Measurements from ENCODE around the gene NAALADL1.

NAALADL1 gene

GRCh38 chr11:65083134-65083833 is 24.9 kb upstream of the NAALADL1 start:
- no peak for DNase-seq (ENCODE audit: low spot score)

GRCh38 chr11:65078786-65079342 is 20.5 kb upstream of the NAALADL1 start:
- no peak for DNase-seq (ENCODE audit: low spot score)

- no peak for DNase-seq (ENCODE audit: low spot score)
Observed at GRCh38 chr11:65078151-65078550, 19.8 kb upstream of the NAALADL1 start.

GRCh38 chr11:65077451-65077850 is 19.1 kb upstream of the NAALADL1 start:
- DNase-seq (ENCODE audit: low spot score): no peak

- no peak for DNase-seq (ENCODE audit: low spot score)
Observed at GRCh38 chr11:65072631-65072966, 14.2 kb upstream of the NAALADL1 start.

GRCh38 chr11:65071907-65072630 is 13.7 kb upstream of the NAALADL1 start:
- DNase-seq (ENCODE audit: low spot score): no peak

- no peak for DNase-seq (ENCODE audit: low spot score)
Observed at GRCh38 chr11:65069217-65069616, 10.9 kb upstream of the NAALADL1 start.

- DNase-seq (ENCODE audit: low spot score): no peak
Observed at GRCh38 chr11:65067446-65067845, 9.1 kb upstream of the NAALADL1 start.

- no peak for DNase-seq (ENCODE audit: low spot score)
Observed at GRCh38 chr11:65066805-65067291, 8.5 kb upstream of the NAALADL1 start.

GRCh38 chr11:65066315-65066714 is 8.0 kb upstream of the NAALADL1 start:
- no peak for DNase-seq (ENCODE audit: low spot score)

GRCh38 chr11:65065851-65066250 is 7.5 kb upstream of the NAALADL1 start:
- no peak for DNase-seq (ENCODE audit: low spot score)

- no peak for DNase-seq (ENCODE audit: low spot score)
Observed at GRCh38 chr11:65064847-65065240, 6.5 kb upstream of the NAALADL1 start.

GRCh38 chr11:65063532-65063931 is 5.2 kb upstream of the NAALADL1 start:
- no peak for DNase-seq (ENCODE audit: low spot score)

- no peak for DNase-seq (ENCODE audit: low spot score)
Observed at GRCh38 chr11:65060913-65061408, 2.6 kb upstream of the NAALADL1 start.

GRCh38 chr11:65059959-65060824 is 1.8 kb upstream of the NAALADL1 start:
- no peak for DNase-seq (ENCODE audit: low spot score)

- no peak for DNase-seq (ENCODE audit: low spot score)
Observed at GRCh38 chr11:65059523-65059922, 1.2 kb upstream of the NAALADL1 start.

GRCh38 chr11:65058012-65058411 is 341 bp downstream of the NAALADL1 start:
- no peak for DNase-seq (ENCODE audit: low spot score)

GRCh38 chr11:65057526-65057925 is 827 bp downstream of the NAALADL1 start:
- no peak for DNase-seq (ENCODE audit: low spot score)

- DNase-seq (ENCODE audit: low spot score): no peak
Observed at GRCh38 chr11:65056999-65057398, 1.4 kb downstream of the NAALADL1 start.

GRCh38 chr11:65055538-65055937 is 2.8 kb downstream of the NAALADL1 start:
- DNase-seq (ENCODE audit: low spot score): no peak

GRCh38 chr11:65053827-65054508 is 4.4 kb downstream of the NAALADL1 start:
- DNase-seq (ENCODE audit: low spot score): no peak
